Astrocyte (in vitro differentiated cells and primary cell): Measurements from ENCODE around the gene ZNF653. TPM values are rescaled to one million over a fixed set of nuclear protein-coding genes. Genes with fewer than 3 reads are reported as not detected.

Experiments
- DNase-seq: peaks from one replicate; pipeline ENCODE4 v3.0.0-alpha.2; 2010; ENCODE audit warnings: low read depth
- FAIRE-seq: peaks from 2 replicates; lab custom pipeline; 2011; peaks lifted over from hg19 to GRCh38; lab: Jason Lieb, UNC
- H2AFZ ChIP-seq: 2 replicates; pipeline ENCODE4 v1.6.0; 2012; ENCODE audit warnings: low read depth, low read length, inconsistent platforms
- H3K27ac ChIP-seq: 2 replicates; pipeline ENCODE4 v1.5.1; 2011; ENCODE audit warnings: low read depth, low read length, inconsistent platforms
- H3K27me3 ChIP-seq: 2 replicates; pipeline ENCODE4 v1.6.0; 2011; ENCODE audit warnings: low read length, inconsistent platforms; ENCODE audit not compliant: insufficient read depth
- H3K36me3 ChIP-seq: 2 replicates; pipeline ENCODE4 v1.5.1; 2011; ENCODE audit warnings: low read length, inconsistent platforms; ENCODE audit not compliant: insufficient read depth
- H3K4me1 ChIP-seq: 2 replicates; pipeline ENCODE4 v1.5.1; 2011; ENCODE audit warnings: low read length, inconsistent platforms; ENCODE audit not compliant: insufficient read depth
- H3K4me2 ChIP-seq: 2 replicates; pipeline ENCODE4 v1.6.0; 2012; ENCODE audit warnings: low read length, inconsistent platforms
- H3K4me3 ChIP-seq: 2 replicates; pipeline ENCODE4 v1.5.1; 2011; ENCODE audit warnings: low read depth, mild to moderate bottlenecking, low read length, inconsistent platforms; ENCODE audit not compliant: insufficient read depth
- H3K79me2 ChIP-seq: 2 replicates; pipeline ENCODE4 v1.6.0; 2012; ENCODE audit warnings: mild to moderate bottlenecking, low read length, inconsistent platforms; ENCODE audit not compliant: insufficient read depth
- H3K9ac ChIP-seq: 2 replicates; pipeline ENCODE4 v1.6.0; 2012; ENCODE audit warnings: mild to moderate bottlenecking, low read length, inconsistent platforms
- H3K9me3 ChIP-seq: 2 replicates; pipeline ENCODE4 v1.5.1; 2012; ENCODE audit warnings: low read depth, mild to moderate bottlenecking, low read length, inconsistent platforms; ENCODE audit not compliant: insufficient read depth
- H4K20me1 ChIP-seq: 2 replicates; pipeline ENCODE4 v1.6.0; 2012; ENCODE audit warnings: low read length, inconsistent platforms; ENCODE audit not compliant: insufficient read depth
- H3K27ac Mint-ChIP-seq: one replicate; pipeline ENCODE4 v1.8.0; 2021; ENCODE audit warnings: mild to moderate bottlenecking, mixed read lengths; ENCODE audit not compliant: unreplicated experiment
- H3K27me3 Mint-ChIP-seq: one replicate; pipeline ENCODE4 v1.8.0; 2021; ENCODE audit warnings: low read depth, mixed read lengths; ENCODE audit not compliant: unreplicated experiment
- H3K36me3 Mint-ChIP-seq: one replicate; pipeline ENCODE4 v1.8.0; 2021; ENCODE audit warnings: low read depth, mixed read lengths; ENCODE audit not compliant: unreplicated experiment
- H3K4me1 Mint-ChIP-seq: one replicate; pipeline ENCODE4 v1.8.0; 2021; ENCODE audit warnings: low read depth, mixed read lengths; ENCODE audit not compliant: unreplicated experiment
- H3K4me3 Mint-ChIP-seq: one replicate; pipeline ENCODE4 v1.8.0; 2021; ENCODE audit warnings: mild to moderate bottlenecking, moderate library complexity, mixed read lengths; ENCODE audit not compliant: unreplicated experiment
- H3K9me3 Mint-ChIP-seq: one replicate; pipeline ENCODE4 v1.8.0; 2021; ENCODE audit warnings: mild to moderate bottlenecking, mixed read lengths; ENCODE audit not compliant: unreplicated experiment
- CTCF ChIP-seq: IDR thresholded peaks from 2 replicates; pipeline ENCODE4 v1.5.1; 2011; ENCODE audit warnings: low read depth, mild to moderate bottlenecking, inconsistent platforms, low read length, moderate library complexity; ENCODE audit not compliant: insufficient read depth
- EZH2 ChIP-seq: IDR thresholded peaks from 2 replicates; pipeline ENCODE4 v1.6.1; 2012; ENCODE audit warnings: mild to moderate bottlenecking, low read length, inconsistent platforms; ENCODE audit not compliant: insufficient read depth
- total RNA-seq: library from RNA; stranded (reverse); gene quantifications from 2 replicates; pipeline ENCODE4 v1.2.1, GENCODE V29; 2021

ZNF653 gene
- total RNA-seq, 1 donor from 2014 or later, result 7.6 TPM

- H2AFZ ChIP-seq, result no peak overlapping the region
- Mint-ChIP-seq H3K4me1 (no peaks in the 10 kb centered on the region), H3K9me3 (peaks cover 1% of the 10 kb centered on the region), H3K4me3 (no peak overlapping the region), H3K27me3 (peaks cover 35% of the 10 kb centered on the region), H3K36me3 (peaks cover 5% of the 10 kb centered on the region), H3K27ac (peak overlapping the region; percentile 18)
- H3K9ac ChIP-seq, result no peak overlapping the region
- H4K20me1 ChIP-seq, result peaks cover 9% of the 10 kb centered on the region
- no peak overlapping the region for H3K27ac ChIP-seq
- H3K79me2 ChIP-seq, result no peaks in the 10 kb centered on the region
- DNase-seq (no peak), FAIRE-seq (no peak)
- no peaks in the 10 kb centered on the region for H3K9me3 ChIP-seq
- no peak overlapping the region for H3K4me3 ChIP-seq
- TF ChIP-seq CTCF, result no peak
- no peak for TF ChIP-seq EZH2
- H3K27me3 ChIP-seq, result peaks cover 15% of the 10 kb centered on the region
- peak overlapping the region; percentile 29 for H3K4me2 ChIP-seq
- no peaks in the 10 kb centered on the region for H3K36me3 ChIP-seq
- peaks cover 3% of the 10 kb centered on the region for H3K4me1 ChIP-seq
Observed at GRCh38 chr19:11479090-11479897, 26.3 kb downstream of the ZNF653 start.

- FAIRE-seq (no peak), DNase-seq (no peak)
- H3K36me3 ChIP-seq, result no peaks in the 10 kb centered on the region
- peaks cover 3% of the 10 kb centered on the region for H3K4me1 ChIP-seq
- Mint-ChIP-seq H3K9me3 (peaks cover 1% of the 10 kb centered on the region), H3K4me1 (no peaks in the 10 kb centered on the region), H3K27ac (peak overlapping the region; percentile 18), H3K36me3 (peaks cover 3% of the 10 kb centered on the region), H3K27me3 (peaks cover 39% of the 10 kb centered on the region), H3K4me3 (no peak overlapping the region)
- no peaks in the 10 kb centered on the region for H3K79me2 ChIP-seq
- H2AFZ ChIP-seq, result no peak overlapping the region
- no peaks in the 10 kb centered on the region for H3K9me3 ChIP-seq
- peaks cover 17% of the 10 kb centered on the region for H3K27me3 ChIP-seq
- no peak for TF ChIP-seq EZH2
- no peak for TF ChIP-seq CTCF
- H3K9ac ChIP-seq, result no peak overlapping the region
- H3K4me3 ChIP-seq, result no peak overlapping the region
- peaks cover 9% of the 10 kb centered on the region for H4K20me1 ChIP-seq
- H3K27ac ChIP-seq, result no peak overlapping the region
- no peak overlapping the region for H3K4me2 ChIP-seq
Observed at GRCh38 chr19:11478167-11479089, 27.2 kb downstream of the ZNF653 start.
